HepG2 (cell line): ENCODE data around the gene SEMA4A. TPM values are rescaled to one million over a fixed set of nuclear protein-coding genes. Genes with fewer than 3 reads are reported as not detected.

Experiments
- AGO1 ChIP-seq: fragments of 200-400 bp; formaldehyde crosslinking; IDR thresholded peaks from 2 replicates; pipeline ENCODE4 v1.6.1; 2017; ENCODE audit warnings: mild to moderate bottlenecking, low read depth, low read length, moderate library complexity; ENCODE audit not compliant: poor library complexity, severe bottlenecking
- BRF2 ChIP-seq: sonication (generic); formaldehyde crosslinking; IDR thresholded peaks from 2 replicates; pipeline ENCODE4 v1.8.1; 2022; ENCODE audit warnings: mild to moderate bottlenecking, missing genetic modification reagents
- EEA1 ChIP-seq: sonication (generic); formaldehyde crosslinking; IDR thresholded peaks from 2 replicates; pipeline ENCODE4 v1.5.1; 2020; ENCODE audit warnings: mild to moderate bottlenecking, missing genetic modification reagents, borderline replicate concordance
- KLF9 ChIP-seq: IDR thresholded peaks from 2 replicates; pipeline ENCODE4 v1.6.1; 2016; ENCODE audit warnings: low read depth
- KMT2A ChIP-seq: sonication (generic); formaldehyde crosslinking; IDR thresholded peaks from 2 replicates; pipeline ENCODE4 v1.4.0; 2020; ENCODE audit warnings: missing genetic modification reagents
- NFYB ChIP-seq: sonication (generic); formaldehyde crosslinking; IDR thresholded peaks from 2 replicates; pipeline ENCODE4 v1.4.0; 2020; ENCODE audit warnings: missing genetic modification reagents
- PATZ1 ChIP-seq: sonication (generic); formaldehyde crosslinking; IDR thresholded peaks from 2 replicates; pipeline ENCODE4 v1.4.0; 2020; ENCODE audit warnings: missing genetic modification reagents
- ZNF33A ChIP-seq: sonication (generic); formaldehyde crosslinking; IDR thresholded peaks from 2 replicates; pipeline ENCODE4 v1.5.1; 2020; ENCODE audit warnings: missing genetic modification reagents, mild to moderate bottlenecking, moderate library complexity, borderline replicate concordance
- ZNF614 ChIP-seq: IDR thresholded peaks from 2 replicates; pipeline ENCODE4 v1.6.1; 2018; ENCODE audit warnings: missing biosample characterization, missing genetic modification reagents, inconsistent platforms, borderline replicate concordance
- polyA plus RNA-seq, 8 experiments: library from polyadenylated mRNA; depleted of rRNA in 3 of 8; stranded (reverse) in 7 of 8; unstranded in 1 of 8; fragments of >200 nt; fragmentation: Illumina TruSeq in 4 of 8; extraction: Trizol in 4 of 8; gene quantifications; 2 replicates each; pipeline versions ENCODE4 v1.2.1 to v1.2.3, GENCODE V29; 2011 to 2016; ENCODE audit warnings: low read depth in 4 of 8, missing spikeins in 1 of 8, mixed read lengths in 1 of 8; ENCODE audit not compliant: insufficient read depth in 1 of 8
- total RNA-seq, 5 experiments: library from RNA; depleted of rRNA; stranded (reverse); fragments of >200 nt; fragmentation: Illumina TruSeq; extraction: Trizol; gene quantifications; 2 replicates each; pipeline ENCODE4 v1.2.3, GENCODE V29; 2016; ENCODE audit warnings: low read depth in 1 of 5
- TF ChIP-seq, protein P1 (sequence below): sonication (generic); formaldehyde crosslinking; IDR thresholded peaks from 2 replicates; pipeline ENCODE4 v1.4.0; 2020; ENCODE audit warnings: mild to moderate bottlenecking, missing genetic modification reagents, borderline replicate concordance
- TF ChIP-seq, protein P2 (sequence below), 2 experiments: fragments of 450-650 bp in 1 of 2; sonication (generic) in 1 of 2; formaldehyde crosslinking in 1 of 2; IDR thresholded peaks; 2 replicates each; pipeline versions ENCODE4 v1.6.1 to v1.8.0; 2016 to 2022; ENCODE audit warnings: antibody characterized with exemption in 1 of 2, mild to moderate bottlenecking in 1 of 2, missing genetic modification reagents in 1 of 2

The SEMA4A gene
- total and polyA plus RNA-seq, 2 of the 13 experiments (the other 11 are each of a cell fraction or from before 2014, with no cell fraction given): 0.09 to 0.20 TPM

GRCh38 chr1:156212833-156213643 lies 59.7 kb downstream of the SEMA4A start, which contains the start of gene PMF1 (continued):
- TF ChIP-seq, protein P1, sequence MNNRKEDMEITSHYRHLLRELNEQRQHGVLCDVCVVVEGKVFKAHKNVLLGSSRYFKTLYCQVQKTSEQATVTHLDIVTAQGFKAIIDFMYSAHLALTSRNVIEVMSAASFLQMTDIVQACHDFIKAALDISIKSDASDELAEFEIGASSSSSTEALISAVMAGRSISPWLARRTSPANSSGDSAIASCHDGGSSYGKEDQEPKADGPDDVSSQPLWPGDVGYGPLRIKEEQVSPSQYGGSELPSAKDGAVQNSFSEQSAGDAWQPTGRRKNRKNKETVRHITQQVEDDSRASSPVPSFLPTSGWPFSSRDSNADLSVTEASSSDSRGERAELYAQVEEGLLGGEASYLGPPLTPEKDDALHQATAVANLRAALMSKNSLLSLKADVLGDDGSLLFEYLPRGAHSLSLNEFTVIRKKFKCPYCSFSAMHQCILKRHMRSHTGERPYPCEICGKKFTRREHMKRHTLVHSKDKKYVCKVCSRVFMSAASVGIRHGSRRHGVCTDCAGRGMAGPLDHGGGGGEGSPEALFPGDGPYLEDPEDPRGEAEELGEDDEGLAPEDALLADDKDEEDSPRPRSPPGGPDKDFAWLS: no peak
- TF ChIP-seq BRF2 (CRISPR knock-in tag) (peak; percentile 86), KLF9 (CRISPR knock-in tag) (0 out of 2 replicates have a peak, but pooled peaks have one; percentile 30), ZNF614 (no peak; the same call in 1 of the 2 replicates), ZNF33A (CRISPR knock-in tag) (peak; percentile 39; the same call in 1 of the 2 replicates), EEA1 (CRISPR knock-in tag) (peak; percentile 66; the same call in 1 of the 2 replicates), PATZ1 (peak; percentile 4; the same call in 1 of the 2 replicates), KMT2A (CRISPR knock-in tag) (peak; percentile 88; the same call in 1 of the 2 replicates), NFYB (CRISPR knock-in tag) (peak; percentile 97), AGO1 (peak; percentile 86)
- TF ChIP-seq, protein P2, sequence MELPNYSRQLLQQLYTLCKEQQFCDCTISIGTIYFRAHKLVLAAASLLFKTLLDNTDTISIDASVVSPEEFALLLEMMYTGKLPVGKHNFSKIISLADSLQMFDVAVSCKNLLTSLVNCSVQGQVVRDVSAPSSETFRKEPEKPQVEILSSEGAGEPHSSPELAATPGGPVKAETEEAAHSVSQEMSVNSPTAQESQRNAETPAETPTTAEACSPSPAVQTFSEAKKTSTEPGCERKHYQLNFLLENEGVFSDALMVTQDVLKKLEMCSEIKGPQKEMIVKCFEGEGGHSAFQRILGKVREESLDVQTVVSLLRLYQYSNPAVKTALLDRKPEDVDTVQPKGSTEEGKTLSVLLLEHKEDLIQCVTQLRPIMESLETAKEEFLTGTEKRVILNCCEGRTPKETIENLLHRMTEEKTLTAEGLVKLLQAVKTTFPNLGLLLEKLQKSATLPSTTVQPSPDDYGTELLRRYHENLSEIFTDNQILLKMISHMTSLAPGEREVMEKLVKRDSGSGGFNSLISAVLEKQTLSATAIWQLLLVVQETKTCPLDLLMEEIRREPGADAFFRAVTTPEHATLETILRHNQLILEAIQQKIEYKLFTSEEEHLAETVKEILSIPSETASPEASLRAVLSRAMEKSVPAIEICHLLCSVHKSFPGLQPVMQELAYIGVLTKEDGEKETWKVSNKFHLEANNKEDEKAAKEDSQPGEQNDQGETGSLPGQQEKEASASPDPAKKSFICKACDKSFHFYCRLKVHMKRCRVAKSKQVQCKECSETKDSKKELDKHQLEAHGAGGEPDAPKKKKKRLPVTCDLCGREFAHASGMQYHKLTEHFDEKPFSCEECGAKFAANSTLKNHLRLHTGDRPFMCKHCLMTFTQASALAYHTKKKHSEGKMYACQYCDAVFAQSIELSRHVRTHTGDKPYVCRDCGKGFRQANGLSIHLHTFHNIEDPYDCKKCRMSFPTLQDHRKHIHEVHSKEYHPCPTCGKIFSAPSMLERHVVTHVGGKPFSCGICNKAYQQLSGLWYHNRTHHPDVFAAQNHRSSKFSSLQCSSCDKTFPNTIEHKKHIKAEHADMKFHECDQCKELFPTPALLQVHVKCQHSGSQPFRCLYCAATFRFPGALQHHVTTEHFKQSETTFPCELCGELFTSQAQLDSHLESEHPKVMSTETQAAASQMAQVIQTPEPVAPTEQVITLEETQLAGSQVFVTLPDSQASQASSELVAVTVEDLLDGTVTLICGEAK (IDR thresholded peaks at IDR 0.05): no peak
- TF ChIP-seq, protein P2 (CRISPR knock-in tag; IDR thresholded peaks at IDR 0.05): peak; percentile 53; the same call in 1 of the 2 replicates
